Measurements from ENCODE around the gene CYP21A2.
"Not testable (repeated sequence)": the region's sequence is repeated elsewhere in the genome, so short reads cannot be mapped to it uniquely, and the experiment has no call there.

CYP21A2 gene

GRCh38 chr6:32035283-32036013 is 2.8 kb upstream of the CYP21A2 start:
- DNase-seq (ENCODE audit: low read depth), result not testable (repeated sequence)

GRCh38 chr6:32037136-32037535 is 1.1 kb upstream of the CYP21A2 start:
- DNase-seq (ENCODE audit: low read depth), result not testable (repeated sequence)

- not testable (repeated sequence) for DNase-seq (ENCODE audit: low read depth)
Measured at GRCh38 chr6:32038878-32039277, 663 bp downstream of the CYP21A2 start.

DNA sequence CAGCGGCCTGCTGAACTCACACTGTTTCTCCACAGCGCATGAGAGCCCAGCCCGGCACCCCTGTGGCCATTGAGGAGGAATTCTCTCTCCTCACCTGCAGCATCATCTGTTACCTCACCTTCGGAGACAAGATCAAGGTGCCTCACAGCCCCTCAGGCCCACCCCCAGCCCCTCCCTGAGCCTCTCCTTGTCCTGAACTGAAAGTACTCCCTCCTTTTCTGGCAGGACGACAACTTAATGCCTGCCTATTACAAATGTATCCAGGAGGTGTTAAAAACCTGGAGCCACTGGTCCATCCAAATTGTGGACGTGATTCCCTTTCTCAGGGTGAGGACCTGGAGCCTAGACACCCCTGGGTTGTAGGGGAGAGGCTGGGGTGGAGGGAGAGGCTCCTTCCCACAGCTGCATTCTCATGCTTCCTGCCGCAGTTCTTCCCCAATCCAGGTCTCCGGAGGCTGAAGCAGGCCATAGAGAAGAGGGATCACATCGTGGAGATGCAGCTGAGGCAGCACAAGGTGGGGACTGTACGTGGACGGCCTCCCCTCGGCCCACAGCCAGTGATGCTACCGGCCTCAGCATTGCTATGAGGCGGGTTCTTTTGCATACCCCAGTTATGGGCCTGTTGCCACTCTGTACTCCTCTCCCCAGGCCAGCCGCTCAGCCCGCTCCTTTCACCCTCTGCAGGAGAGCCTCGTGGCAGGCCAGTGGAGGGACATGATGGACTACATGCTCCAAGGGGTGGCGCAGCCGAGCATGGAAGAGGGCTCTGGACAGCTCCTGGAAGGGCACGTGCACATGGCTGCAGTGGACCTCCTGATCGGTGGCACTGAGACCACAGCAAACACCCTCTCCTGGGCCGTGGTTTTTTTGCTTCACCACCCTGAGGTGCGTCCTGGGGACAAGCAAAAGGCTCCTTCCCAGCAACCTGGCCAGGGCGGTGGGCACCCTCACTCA is 1.4 kb downstream of the CYP21A2 start:
- not testable (repeated sequence) for DNase-seq (ENCODE audit: low read depth)

- DNase-seq (ENCODE audit: low read depth), result not testable (repeated sequence)
Measured at GRCh38 chr6:32040299-32041049, 2.3 kb downstream of the CYP21A2 start.

DNA sequence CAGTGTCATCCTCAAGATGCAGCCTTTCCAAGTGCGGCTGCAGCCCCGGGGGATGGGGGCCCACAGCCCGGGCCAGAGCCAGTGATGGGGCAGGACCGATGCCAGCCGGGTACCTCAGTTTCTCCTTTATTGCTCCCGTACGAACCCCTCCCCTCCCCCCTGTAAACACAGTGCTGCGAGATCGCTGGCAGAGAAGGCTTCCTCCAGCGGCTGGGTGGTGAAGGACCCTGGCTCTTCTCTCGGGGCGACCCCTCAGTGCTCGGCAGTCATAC is 2.8 kb downstream of the CYP21A2 start:
- DNase-seq (ENCODE audit: low read depth), result not testable (repeated sequence)

GRCh38 chr6:32041385-32041784 is 3.2 kb downstream of the CYP21A2 start:
- not testable (repeated sequence) for DNase-seq (ENCODE audit: low read depth)

GRCh38 chr6:32042276-32042675 is 4.1 kb downstream of the CYP21A2 start:
- DNase-seq (ENCODE audit: low read depth), result not testable (repeated sequence)

DNA sequence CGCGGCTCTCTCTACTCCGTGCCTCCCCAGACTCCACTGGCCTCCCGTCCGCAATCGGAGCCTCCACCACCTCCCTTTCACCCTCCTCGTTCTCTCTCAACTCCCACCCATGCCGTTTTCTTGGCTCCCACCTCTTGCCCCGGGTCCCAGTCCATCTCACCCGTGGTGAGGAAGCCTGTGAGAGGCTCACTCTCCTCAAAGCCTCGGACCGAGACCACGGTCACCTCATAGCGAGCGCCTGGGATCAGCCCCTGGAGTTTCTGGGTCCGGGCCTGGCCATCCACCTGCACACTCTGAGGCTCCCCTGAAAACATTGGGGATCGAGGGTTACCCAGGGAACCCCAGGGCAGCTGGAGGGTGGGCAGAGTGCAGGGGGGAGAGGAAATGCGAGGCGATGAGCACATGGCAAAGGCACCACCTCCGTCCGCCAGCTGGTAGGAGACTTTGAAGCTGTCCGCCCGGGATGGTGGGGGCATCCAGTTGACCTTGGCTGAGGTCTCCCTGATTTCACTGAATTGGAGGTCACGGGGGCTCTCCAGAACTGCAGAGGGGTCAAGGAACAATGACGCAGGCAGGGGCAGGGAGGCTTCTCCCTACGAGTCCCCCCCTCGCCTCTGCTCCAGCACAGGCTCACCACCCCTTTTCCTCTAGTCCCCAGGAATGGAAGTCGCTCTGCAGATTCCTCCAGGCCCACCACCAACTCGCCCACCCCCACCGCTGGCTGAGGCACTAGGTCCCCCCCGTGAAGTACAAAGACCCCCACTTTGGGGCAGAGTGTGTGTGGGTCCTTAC is 5.6 kb downstream of the CYP21A2 start:
- DNase-seq (ENCODE audit: low read depth), result not testable (repeated sequence)

GRCh38 chr6:32044916-32045315 is 6.7 kb downstream of the CYP21A2 start:
- not testable (repeated sequence) for DNase-seq (ENCODE audit: low read depth)

- no peak for DNase-seq (ENCODE audit: low read depth)
Measured at GRCh38 chr6:32045811-32046449, 7.7 kb downstream of the CYP21A2 start.

- DNase-seq (ENCODE audit: low read depth), result no peak
Measured at GRCh38 chr6:32046450-32047083, 8.4 kb downstream of the CYP21A2 start.

GRCh38 chr6:32047084-32047478 is 8.9 kb downstream of the CYP21A2 start:
- DNase-seq (ENCODE audit: low read depth), result no peak

DNA sequence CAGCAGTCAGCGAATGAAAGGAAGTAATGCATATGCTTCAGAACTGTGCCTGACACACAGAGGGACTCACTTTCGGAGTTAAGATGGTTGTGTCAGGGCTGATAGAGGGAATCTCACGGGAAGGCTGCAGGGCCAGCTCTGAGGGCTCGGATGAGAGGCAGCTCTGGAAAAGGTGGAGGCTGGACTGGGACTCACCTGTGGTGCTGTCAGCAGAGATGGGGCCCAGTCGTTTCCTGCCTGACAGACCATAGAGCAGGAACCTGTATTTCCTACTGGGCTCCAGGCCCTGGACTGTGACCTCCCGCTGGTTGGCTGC is 9.3 kb downstream of the CYP21A2 start:
- no peak for DNase-seq (ENCODE audit: low read depth)

DNA sequence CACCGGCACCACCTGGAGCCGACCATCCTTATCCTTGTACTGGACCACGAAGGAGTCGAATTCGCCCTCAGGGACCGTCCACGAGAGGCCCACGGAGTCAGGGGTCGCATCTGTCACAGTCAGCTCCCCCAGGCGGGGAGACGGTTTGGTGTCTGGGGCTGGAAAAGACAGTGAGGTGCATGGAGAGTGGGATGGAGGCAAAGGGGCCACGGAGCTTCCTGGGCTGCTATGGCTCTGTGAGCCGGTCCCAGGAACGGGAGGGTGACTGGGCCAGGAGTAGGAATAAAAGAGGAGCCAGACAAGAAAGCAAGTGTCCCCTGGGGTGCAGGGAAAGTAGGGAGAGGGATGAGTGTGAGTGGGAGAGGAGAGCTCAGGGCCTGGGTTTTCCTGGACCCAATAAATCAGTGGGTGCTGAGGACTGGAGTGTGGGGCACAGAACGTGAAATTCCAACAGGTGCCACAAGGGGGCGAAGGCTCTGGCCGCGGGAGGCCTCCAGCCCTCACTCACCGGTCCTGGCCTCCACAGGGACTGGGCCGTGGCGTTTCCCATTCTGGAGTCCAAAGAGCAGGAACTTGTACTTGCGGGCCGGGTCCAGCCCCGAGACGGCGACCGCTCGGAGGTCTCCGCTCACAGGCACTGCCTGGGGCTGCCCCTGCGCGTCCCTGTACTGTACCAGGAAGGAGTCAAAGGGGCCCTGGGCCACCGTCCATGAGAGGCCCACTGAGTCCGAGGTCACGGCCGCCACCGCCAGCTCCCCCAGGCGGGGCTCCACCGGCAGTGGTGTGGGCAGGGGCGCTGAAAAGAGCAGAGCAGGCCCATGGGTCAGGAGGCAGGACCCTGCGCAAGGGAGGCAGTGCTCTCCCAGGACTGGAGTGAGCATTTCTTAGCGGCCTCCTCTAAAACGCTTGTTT is 9.9 kb downstream of the CYP21A2 start:
- DNase-seq (ENCODE audit: low read depth), result peak; percentile 40

DNA sequence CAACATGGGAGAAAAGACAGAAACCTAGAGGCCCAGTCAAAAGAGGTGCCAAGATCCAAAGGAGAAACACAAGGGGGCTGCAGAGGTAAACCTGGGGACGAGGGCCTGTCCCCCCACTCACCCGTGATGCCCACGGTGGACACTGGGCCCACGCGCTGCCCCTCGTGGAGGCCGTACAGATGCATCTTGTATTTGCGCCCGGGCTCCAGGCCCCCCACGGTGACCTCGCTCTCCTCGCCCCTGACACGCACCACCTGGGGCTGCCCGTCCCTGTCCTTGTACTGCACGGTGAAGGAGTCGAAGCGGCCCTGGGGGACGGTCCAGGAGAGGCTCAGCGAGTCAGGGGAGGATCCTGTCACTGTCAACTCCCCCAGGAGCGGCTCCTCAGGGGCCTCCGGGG is 10.9 kb downstream of the CYP21A2 start:
- DNase-seq (ENCODE audit: low read depth), result not testable (repeated sequence)

DNA sequence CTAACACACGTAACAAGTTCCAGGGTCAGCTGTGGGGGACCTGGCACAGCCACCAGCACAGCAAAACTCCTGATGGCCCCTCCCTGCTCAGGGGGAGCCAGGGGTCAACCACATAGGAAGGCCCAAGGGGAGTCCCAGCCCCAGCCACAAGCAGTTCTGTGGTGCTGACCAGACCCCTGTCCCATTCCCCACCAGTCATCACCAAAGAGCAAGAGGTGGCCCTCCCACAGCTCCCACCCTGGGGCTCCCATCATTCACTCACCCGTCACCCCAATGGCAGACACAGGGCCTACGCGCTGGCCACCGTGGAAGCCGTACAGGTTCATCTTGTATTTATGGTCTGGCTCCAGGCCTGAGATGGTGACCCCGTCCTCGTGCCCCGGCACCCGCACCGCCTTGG is 11.5 kb downstream of the CYP21A2 start:
- DNase-seq (ENCODE audit: low read depth), result not testable (repeated sequence)

GRCh38 chr6:32050562-32050961 is 12.3 kb downstream of the CYP21A2 start:
- no peak for DNase-seq (ENCODE audit: low read depth)

DNA sequence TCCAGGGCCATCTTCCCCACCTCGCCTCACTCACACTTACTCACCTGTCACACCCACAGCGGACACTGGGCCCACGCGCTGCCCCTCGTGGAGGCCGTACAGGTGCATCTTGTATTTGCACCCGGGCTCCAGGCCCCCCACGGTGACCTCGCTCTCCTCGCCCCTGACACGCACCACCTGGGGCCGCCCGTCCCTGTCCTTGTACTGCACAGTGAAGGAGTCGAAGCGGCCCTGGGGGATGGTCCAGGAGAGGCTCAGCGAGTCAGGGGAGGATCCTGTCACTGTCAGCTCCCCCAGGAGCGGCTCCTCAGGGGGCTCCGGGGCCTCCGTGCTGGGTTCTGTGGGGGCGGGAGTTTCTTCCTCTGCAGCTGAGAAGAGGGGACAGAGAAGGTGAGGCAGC is 14.4 kb downstream of the CYP21A2 start:
- not testable (repeated sequence) for DNase-seq (ENCODE audit: low read depth)

DNA sequence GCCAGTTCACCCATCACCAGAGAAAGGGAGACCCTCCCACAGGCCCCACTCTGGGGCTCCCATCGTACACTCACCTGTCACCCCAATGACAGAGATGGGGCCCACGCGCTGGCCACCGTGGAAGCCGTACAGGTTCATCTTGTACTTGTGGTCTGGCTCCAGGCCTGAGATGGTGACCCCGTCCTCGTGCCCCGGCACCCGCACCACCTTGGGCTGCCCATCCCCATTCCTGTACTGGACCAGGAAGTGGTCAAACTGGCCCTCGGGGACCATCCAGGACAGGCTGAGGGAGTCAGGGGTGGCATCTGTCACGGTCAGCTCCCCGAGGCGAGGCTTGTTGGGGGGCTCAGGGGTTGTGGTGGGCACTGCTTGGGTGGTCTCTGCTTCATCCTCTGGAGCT is 15.1 kb downstream of the CYP21A2 start:
- not testable (repeated sequence) for DNase-seq (ENCODE audit: low read depth)
